CD4-positive, alpha-beta T cell treated with Interleukin-15 for 1 hour (primary cell): Measurements from ENCODE around the gene AKAP13.
"Not testable (repeated sequence)": the region's sequence is repeated elsewhere in the genome, so short reads cannot be mapped to it uniquely, and the experiment has no call there.

Experiments
- DNase-seq: peaks from one replicate; pipeline ENCODE4 v3.0.0-alpha.2; 2020

AKAP13 gene

GRCh38 chr15:85380217-85380811 is at the start of gene AKAP13:
Gene AKAP13, plus strand, starts transcription at chr15:85380603. Its CDS starts 105,118 bp downstream, at chr15:85485721.
- peak; percentile 99 for DNase-seq

GRCh38 chr15:85330901-85331588 is 49.4 kb upstream of the AKAP13 start:
- DNase-seq = peak; percentile 77

DNA sequence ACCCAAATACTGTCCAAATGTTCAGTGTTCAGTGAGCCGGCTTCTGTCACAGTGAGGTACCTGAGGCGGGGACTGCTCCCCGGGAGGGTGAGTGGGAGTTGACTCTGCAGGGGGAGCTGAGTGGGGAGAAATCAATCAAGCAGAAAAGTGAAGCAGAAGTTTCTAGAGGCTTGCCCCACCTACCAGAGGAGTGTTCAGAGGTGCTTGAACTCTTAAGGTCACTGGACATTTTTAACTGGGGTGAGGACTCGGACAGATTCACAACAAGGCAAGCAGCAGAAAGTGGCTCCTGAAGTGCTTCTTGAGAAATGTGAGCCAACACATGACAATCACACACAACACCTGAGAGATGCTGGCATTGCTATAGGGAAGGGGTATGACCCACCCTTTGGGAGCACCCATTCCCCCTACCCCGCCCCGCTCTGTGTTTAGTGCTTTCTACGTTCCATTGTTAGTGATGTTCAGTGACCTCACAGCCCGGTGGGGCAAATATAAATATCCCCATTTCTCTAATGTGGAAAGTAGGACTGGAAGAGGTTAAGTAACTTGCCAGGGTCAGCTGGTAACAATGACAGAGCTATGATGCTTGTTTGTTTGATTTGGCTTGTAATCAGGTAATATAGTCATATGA is 48.6 kb upstream of the AKAP13 start:
- no peak for DNase-seq

DNA sequence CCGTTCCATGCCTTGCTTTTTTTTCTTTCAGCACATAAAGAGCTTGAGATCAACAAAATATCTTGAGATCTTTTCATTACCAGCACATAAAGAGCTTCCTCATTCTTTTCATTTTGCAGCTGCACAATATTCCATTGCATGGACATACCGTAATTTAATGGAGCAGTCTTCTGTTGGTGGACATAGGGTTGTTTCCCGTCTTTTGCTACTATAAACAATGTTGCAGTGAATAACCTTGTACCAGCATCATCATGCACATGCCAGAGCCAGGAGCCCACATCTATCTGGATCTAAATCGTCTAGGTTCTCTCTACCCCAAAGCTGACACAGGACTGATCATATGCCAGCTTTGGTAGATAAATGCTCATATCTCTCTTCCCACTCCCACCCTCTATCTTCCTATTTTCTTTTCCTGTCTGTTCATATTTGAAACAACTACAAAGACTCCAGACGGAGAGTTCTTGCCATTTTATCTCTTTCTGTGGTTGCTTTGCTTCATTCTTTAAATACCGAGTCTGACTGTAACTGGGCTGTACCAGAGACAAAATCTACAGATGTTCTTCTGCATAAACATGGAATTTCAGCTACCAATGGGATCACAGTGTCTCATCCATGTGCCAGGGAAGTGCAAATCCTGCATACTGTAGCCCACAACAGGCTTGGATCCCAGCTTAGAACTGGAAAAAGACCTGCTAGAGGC is 47.1 kb upstream of the AKAP13 start:
- no peak for DNase-seq

GRCh38 chr15:85334241-85334640 is 46.2 kb upstream of the AKAP13 start:
- DNase-seq = no peak

DNA sequence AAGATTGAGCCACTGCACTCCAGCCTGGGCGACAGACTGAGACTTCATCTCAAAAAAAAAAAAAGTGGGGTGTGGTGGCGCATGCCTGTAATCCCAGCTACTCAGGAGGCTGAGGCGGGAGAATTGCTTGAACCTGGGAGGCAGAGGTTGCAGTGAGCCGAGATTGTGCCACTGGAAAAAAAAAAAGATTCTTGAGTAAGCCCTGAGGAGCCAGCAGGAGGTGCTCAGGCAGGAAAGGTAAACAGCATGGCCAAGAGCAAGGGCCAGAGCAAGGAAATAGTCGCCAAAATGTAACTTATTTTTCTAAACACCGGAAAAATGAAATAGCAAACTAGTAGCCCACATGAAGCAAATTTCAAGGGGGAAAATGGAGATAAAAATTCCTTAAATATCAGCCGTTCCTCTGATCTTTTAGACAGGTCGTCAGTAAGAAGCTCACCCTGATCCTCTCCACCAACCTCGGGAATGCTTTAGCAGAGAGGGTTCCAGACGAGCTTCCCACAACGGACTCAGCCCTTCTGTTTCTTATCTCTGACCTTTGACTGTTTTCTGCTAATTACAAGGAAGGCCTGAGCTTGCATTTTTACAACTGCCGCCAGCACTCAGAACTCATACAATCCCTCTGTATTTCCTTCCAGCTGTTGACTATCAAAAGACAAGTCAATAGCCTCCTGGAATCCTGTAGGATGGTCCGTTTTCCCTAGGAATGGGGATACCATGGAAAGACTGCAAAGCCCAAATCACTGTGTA is 45.0 kb upstream of the AKAP13 start:
- DNase-seq = no peak

- DNase-seq = no peak
These were observed 43.5 kb upstream of the AKAP13 start for GRCh38 chr15:85336880-85337279.

- no peak for DNase-seq
These were observed 42.9 kb upstream of the AKAP13 start for GRCh38 chr15:85337425-85338074.

DNA sequence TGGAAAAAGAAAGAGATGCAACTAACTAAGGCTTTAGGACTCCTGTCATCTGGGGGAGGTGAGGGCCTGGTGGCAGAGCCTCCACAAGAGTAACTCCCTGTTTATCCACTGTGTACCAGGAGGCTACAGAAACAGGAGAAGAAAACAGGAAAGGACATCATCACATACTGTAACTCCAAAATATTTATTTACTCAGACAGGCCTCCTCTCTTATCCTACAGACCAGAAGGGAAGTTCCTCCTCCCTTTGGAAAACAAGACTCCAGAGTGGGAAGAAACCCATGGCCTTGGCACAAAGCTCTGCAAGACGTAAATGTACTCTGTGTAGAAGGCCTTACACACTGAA is 40.1 kb upstream of the AKAP13 start:
- no peak for DNase-seq

- no peak for DNase-seq
These were observed 39.6 kb upstream of the AKAP13 start for GRCh38 chr15:85340852-85341251.

GRCh38 chr15:85342163-85342562 is 38.2 kb upstream of the AKAP13 start:
- not testable (repeated sequence) for DNase-seq

GRCh38 chr15:85343443-85343842 is 37.0 kb upstream of the AKAP13 start:
- DNase-seq = not testable (repeated sequence)

- not testable (repeated sequence) for DNase-seq
These were observed 36.2 kb upstream of the AKAP13 start for GRCh38 chr15:85344241-85344640.

- not testable (repeated sequence) for DNase-seq
These were observed 35.7 kb upstream of the AKAP13 start for GRCh38 chr15:85344653-85345114.

GRCh38 chr15:85345196-85345918 is 35.0 kb upstream of the AKAP13 start:
- not testable (repeated sequence) for DNase-seq

- DNase-seq = not testable (repeated sequence)
These were observed 33.8 kb upstream of the AKAP13 start for GRCh38 chr15:85346462-85347084.

GRCh38 chr15:85347264-85348047 is 32.9 kb upstream of the AKAP13 start:
- DNase-seq = not testable (repeated sequence)

GRCh38 chr15:85348048-85348766 is 32.2 kb upstream of the AKAP13 start:
- not testable (repeated sequence) for DNase-seq

DNA sequence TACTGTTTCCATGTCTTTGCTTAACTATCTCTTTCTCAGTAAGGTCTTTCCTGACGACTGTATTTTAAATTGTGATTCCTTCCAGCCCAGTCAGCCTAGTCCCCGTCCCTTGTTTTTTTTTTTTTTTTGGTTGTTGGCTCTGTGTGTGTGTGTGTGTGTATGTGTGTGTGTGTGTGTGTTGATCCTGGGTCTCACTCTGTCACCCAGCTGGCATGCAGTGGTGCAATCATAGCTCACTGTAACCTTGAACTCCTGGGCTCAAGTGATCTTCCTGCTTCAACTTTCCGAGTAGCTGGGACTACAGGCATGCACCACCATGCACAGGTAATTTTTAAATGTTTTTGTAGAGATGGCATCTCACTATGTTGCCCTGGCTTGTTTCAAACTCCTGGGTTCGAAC is 31.3 kb upstream of the AKAP13 start:
- not testable (repeated sequence) for DNase-seq
